ENCODE results near the gene ZNF644.
A peak's percentile ranks its signal among the peaks of the same experiment; 100 is the strongest.

ZNF644 gene

DNA sequence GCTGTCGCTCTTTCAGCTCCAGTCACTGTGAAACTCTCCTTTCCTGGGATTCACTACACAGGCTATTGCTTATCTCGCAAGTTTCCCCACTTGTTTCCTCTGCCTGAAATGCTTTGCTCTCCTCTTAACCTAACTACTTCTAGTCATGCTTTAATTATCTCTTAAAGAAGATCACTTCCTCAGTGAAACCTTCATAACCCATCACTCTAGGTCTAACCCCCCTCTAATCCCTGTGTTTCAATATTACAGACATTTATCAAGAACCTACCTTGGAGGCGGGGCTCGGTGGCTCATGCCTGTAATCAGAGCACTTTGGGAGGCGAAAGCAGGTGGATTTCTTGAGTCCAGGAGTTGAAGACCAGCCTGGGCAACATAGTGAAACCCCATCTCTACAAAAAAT is 16.7 kb upstream of the ZNF644 start:
- no peak overlapping the region for H3K4me3 ChIP-seq (ENCODE audit: low read depth, low read length)
- no peaks in the 10 kb centered on the region for H3K36me3 ChIP-seq (replicated peaks)
- DNase-seq = no peak
- TF ChIP-seq, protein P1, sequence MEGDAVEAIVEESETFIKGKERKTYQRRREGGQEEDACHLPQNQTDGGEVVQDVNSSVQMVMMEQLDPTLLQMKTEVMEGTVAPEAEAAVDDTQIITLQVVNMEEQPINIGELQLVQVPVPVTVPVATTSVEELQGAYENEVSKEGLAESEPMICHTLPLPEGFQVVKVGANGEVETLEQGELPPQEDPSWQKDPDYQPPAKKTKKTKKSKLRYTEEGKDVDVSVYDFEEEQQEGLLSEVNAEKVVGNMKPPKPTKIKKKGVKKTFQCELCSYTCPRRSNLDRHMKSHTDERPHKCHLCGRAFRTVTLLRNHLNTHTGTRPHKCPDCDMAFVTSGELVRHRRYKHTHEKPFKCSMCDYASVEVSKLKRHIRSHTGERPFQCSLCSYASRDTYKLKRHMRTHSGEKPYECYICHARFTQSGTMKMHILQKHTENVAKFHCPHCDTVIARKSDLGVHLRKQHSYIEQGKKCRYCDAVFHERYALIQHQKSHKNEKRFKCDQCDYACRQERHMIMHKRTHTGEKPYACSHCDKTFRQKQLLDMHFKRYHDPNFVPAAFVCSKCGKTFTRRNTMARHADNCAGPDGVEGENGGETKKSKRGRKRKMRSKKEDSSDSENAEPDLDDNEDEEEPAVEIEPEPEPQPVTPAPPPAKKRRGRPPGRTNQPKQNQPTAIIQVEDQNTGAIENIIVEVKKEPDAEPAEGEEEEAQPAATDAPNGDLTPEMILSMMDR (IDR thresholded peaks at IDR 0.05; ENCODE audit: low read depth, low read length, missing control alignments) = no peak
- no peaks in the 10 kb centered on the region for H3K27me3 ChIP-seq (replicated peaks)
- in situ Hi-C loops (cut with HindIII; ENCODE audit: low pct_ligation_motif_present, low sequenced_read_pairs) = no loop called here
- no peak overlapping the region for H3K27ac ChIP-seq

DNA sequence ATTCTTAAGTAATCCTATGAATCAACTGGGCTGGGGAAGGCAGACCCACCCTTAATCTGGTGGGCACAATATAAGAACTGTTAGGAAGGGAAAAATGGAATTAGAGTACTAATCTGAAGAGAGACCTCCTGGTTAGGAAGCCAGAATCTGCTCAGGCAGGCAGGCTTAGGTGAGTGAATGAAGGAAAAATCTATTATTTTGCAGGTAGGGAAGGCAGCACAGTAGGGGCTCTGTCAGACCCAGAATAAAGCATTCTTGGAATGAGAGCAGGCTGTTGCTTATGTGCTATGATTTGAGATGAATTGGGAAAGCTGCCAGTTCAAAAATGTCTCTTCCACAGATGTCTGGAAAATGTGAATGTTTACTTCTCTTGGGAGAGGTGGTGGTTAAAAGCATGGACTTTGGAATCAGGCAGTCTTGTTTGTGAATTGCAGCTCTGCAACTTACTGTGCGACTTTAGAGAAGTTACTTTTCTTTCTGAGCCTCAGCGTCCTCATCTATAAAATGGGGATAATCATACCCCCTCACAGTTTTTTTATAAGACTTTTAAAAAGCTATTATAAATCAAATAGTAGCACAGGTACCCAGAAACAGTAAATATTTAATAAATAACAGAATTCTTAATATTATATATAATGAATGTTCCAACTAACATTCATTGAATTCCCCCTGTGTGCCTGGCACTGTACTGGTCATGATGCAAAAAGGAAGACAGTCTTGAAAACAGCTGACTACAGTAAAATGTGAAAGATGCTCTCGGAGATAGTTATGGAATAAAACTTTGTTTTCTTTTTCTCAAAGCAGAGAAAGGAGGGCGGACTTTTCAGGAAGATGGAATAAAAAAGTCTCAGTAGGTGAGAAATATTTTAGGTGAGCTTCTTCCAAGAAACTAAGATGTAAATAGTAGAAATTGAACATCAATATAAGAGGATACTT is 15.3 kb upstream of the ZNF644 start:
- in situ Hi-C loops (cut with HindIII; ENCODE audit: low pct_ligation_motif_present, low sequenced_read_pairs) = no loop called here

DNA sequence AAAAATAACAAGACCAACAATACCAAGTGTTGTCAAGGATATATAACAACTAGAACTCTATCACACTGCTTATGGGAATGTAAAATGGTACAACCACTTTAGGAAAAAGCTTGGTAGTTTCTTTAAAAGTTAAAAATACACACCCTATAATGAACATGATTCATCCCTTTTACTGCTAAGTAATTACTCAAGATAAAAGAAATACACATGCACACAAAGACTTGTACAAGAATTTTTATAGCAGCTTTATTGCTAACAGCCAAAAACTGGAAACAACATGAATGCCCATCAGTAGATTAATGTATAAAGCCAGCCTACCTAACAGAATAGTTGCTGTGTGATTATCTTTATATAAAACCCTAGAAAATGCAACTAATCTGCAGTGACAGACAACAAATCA is 10.5 kb upstream of the ZNF644 start:
- H3K4me3 ChIP-seq (ENCODE audit: low read depth, low read length) = no peak overlapping the region
- no peaks in the 10 kb centered on the region for H3K27me3 ChIP-seq (replicated peaks)
- TF ChIP-seq, protein P1 (IDR thresholded peaks at IDR 0.05; ENCODE audit: low read depth, low read length, missing control alignments) = no peak
- no peaks in the 10 kb centered on the region for H3K36me3 ChIP-seq (replicated peaks)
- in situ Hi-C loops (cut with HindIII; ENCODE audit: low pct_ligation_motif_present, low sequenced_read_pairs) = no loop called here
- H3K27ac ChIP-seq = no peak overlapping the region
- DNase-seq = no peak

More for the DNA sequence above, 15.3 kb upstream of the ZNF644 start:
- TF ChIP-seq, protein P1 (IDR thresholded peaks at IDR 0.05; ENCODE audit: low read depth, low read length, missing control alignments) = no peak
- H3K27me3 ChIP-seq (replicated peaks) = no peaks in the 10 kb centered on the region
- DNase-seq = no peak
- no peaks in the 10 kb centered on the region for H3K36me3 ChIP-seq (replicated peaks)
- H3K4me3 ChIP-seq (ENCODE audit: low read depth, low read length) = no peak overlapping the region
- no peak overlapping the region for H3K27ac ChIP-seq

DNA sequence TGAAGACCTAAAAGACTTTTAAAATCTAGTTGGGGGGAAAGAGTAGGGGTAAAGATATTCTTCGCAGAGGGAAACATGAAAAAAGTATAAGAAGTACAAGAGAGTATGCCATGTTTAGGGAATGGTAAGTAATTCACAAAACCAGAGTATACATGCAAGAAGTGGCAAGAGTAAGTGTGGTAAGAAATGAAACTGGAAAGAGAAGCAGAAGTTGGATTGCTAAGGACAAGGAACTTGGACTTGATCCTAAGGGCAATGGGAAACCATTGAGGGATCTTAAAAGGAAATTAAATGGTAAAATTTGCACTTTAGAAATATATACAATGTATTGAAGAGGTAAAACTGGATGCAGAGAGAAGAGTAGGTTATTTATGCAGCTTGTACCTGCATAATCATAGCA is 9.2 kb upstream of the ZNF644 start:
- no peaks in the 10 kb centered on the region for H3K36me3 ChIP-seq (replicated peaks)
- no peaks in the 10 kb centered on the region for H3K27me3 ChIP-seq (replicated peaks)
- in situ Hi-C loops (cut with HindIII; ENCODE audit: low pct_ligation_motif_present, low sequenced_read_pairs) = no loop called here
- DNase-seq = no peak
- no peak overlapping the region for H3K4me3 ChIP-seq (ENCODE audit: low read depth, low read length)
- H3K27ac ChIP-seq = no peak overlapping the region
- TF ChIP-seq, protein P1 (IDR thresholded peaks at IDR 0.05; ENCODE audit: low read depth, low read length, missing control alignments) = no peak

DNA sequence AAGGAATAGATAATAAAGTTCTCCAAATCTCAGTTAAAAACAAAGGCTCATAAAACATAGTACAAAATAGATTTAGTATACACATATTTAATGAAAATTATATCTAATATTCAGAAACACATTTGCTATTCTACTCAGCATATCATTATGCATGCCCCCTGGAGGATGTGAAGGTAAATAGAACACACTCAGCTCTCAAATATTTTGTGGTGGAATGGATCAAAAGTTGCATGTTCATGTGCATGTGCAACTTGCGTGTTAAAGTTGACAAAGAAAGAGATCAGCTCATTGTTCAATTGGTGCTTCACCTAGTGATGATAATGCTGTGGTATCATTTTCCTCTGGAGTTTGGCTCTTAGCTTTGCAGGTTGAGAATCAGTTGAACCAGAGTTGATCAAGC is 4.9 kb upstream of the ZNF644 start:
- in situ Hi-C loops (cut with HindIII; ENCODE audit: low pct_ligation_motif_present, low sequenced_read_pairs) = no loop called here
- H3K4me3 ChIP-seq (ENCODE audit: low read depth, low read length) = no peak overlapping the region
- peak; percentile 5 for DNase-seq
- no peaks in the 10 kb centered on the region for H3K27me3 ChIP-seq (replicated peaks)
- no peaks in the 10 kb centered on the region for H3K36me3 ChIP-seq (replicated peaks)
- no peak overlapping the region for H3K27ac ChIP-seq
- TF ChIP-seq, protein P1 (IDR thresholded peaks at IDR 0.05; ENCODE audit: low read depth, low read length, missing control alignments) = peak; percentile 37

All from brain microvascular endothelial cell (primary cell).